ENCODE data around the gene ATPAF2.
"Not testable (repeated sequence)": the region's sequence is repeated elsewhere in the genome, so short reads cannot be mapped to it uniquely, and the experiment has no call there.

Gene ATPAF2

DNA sequence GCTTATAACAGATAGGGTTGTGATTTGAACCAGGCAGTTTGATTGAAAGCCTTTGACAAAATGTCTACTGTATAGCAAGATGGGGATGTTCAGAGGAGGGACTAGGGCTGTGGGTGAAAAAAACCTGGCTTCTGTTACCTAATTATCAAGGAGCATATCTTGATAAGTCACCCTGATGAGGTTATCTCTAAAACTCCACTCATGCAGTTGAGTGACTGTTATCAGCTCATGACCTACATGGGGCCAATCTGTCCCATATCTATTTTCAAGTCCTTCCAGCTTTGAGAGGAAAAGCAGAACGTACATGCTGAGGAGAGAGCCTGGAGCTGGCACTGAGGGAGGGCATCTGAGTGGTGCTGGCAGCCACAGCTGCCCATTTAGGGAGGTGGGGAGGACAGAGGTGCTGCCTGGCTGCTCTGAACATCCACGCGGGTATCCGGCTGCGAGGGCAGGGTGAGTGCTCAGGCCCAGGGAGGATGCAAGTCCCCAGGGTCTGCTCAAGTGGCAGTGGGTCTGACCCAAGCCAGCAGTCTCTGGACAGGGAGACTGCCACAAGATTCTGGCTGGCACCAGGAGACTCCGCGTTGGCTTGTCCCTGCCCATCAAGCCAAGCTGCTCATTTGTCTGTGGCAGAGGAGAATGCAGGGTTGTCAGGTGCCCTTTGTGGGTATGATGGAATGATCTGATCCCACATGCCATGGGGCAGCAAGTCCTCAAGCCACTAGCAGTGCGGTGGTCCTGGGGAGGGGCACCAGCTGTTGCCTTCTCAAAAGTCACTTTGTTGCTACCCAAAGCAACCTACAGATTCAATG is 29.2 kb downstream of the ATPAF2 start:
- DNase-seq (ENCODE audit: low read depth in 2 of 2): no peak

DNA sequence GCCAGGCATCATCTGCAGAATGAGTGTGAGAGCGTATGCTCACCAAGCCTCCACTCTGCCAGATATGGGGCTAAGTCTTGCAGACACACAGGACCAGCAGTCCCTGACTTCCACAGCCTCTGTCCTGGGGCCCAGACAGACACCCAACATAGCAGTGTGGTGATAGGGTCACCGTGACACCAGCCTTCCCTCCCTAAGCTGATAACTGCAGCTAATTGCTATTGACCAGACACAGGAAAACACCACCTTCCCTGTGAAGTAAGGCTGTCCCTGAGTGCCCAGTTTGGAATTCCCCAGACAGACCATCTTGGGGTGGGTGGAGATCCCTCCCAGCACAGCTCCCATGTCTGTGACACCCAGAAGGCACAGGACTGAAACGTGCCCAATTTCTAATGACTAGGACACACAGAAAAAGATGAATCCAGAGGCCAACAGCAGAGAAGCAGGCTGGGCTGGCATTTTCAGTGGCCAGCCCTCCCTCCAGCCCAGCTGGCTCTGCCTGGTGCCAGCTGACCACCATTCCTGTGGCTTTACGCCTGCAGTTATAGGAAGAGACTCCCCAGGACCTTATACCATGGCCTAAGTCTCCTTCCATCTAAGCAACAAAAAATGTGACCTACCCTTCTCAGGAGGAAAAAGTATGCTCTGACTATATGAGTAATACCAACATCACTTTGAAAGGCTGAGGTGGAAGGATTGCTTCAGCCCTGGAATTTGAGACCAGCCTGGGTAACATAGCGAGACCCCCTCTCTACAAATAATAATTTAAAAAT is 30.3 kb downstream of the ATPAF2 start:
- DNase-seq (ENCODE audit: low read depth in 2 of 2): no peak

DNA sequence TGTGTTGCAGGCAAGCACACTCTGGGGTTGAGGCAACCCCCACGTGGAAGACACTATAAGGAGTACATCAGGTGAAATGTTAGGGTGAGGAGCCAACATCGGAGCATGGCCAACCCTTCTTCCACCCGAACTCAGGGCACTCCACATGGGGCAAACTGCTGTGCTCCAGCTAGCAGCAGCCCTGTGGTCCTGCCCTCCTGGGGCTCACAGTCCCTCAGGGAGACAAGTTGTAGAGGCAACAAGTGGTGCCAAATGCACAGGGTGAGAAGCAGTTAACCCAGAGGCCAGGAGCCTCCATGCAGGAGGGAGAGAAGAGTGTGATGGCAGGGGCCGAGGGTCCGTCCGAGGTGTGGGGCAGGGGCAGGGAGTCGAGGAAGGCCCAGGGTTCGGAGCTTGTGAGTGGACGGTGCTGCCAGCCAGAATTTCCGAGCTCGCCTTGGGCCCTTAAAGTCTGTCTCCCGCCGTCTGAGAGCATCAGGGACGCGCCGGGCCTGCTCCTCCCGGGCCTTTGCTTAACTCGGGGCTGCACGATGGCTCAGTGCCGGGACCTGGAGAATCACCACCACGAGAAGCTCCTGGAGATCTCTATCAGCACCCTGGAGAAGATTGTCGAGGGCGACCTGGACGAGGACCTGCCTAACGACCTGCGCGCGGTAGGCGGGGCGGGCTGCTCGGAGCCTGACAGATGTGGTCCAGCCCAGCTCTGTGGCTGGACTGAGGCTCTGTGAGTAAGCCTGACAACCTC is 32.3 kb downstream of the ATPAF2 start:
- no peak for DNase-seq (ENCODE audit: low read depth in 2 of 2)

DNA sequence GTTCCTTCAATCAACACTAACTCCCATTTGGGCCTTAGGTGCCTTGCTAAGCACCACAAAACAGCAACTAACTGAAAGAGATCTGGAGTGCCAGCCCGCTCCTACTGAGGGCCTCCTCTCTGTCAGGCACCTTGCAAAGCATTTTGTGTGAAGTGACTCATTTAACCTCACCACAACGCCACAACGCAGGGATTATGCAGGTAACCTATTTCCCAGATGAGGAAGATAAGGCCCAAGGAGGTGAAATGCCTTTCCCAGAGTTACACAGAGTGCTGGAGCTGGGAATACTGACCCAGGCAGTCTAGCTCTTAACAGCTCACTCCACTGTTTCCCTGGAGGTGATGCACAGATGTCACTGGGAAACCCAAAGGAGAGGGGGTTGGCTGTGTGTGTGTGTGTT is 33.5 kb downstream of the ATPAF2 start:
- DNase-seq (ENCODE audit: low read depth in 2 of 2): no peak

DNA sequence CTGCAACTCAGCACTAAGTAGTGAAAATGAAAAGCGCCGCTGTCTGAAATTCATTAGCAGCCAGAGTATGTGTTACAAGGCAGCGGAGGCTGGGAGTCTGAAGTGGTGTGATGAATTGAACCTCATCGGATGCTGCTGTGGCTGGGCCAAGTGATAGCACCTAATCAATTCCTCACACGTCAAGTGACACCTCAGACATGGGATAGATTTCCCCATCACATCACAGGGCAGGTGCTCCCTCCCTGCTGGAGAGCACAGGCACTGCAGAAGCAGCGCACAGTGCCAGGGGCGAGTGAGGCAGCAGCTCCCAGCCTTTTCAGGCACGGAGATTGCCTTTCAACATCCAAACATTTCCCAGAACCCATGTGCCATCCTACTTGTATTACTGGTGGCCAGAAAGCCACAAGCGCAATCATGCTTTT is 34.1 kb downstream of the ATPAF2 start:
- DNase-seq (ENCODE audit: low read depth in 2 of 2): no peak

DNA sequence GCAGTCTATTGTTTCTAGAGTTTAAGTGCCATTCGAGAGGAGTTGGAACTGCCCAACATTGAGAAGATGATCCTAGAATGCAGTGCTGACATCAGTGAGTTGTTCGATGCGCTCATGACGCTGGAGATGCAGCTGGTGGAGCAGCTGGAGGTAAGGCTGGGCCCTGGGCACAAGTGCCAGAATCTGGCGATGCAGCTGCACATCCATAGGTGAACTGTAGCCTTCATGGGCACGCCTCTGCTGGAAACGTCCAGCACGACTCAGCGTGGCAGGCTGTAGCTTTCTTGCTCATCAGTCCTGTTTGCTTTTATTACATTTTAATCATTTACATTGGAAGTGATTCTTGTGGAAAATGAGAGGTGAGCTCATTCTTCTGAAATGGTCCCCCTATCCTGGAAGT is 34.6 kb downstream of the ATPAF2 start:
- DNase-seq (ENCODE audit: low read depth in 2 of 2): no peak

DNA sequence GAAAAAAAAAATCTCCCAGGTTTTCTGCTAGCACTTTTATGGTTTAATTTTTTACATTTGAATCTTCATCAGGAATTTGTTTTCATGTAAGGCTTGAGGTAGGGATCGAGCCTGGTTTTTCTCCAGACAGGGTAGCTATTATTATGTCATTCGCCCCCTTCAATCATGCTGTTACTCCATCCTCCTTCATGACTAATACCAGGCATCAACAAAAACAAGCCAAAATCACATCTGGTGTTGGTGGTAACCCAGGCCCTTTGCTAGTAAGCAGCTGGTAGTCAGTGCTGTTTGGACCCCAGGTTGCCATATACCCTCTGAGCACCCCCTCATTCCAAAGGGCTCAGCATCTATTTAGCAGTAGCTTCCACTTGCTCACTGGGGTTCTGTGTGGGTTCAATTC is 36.8 kb downstream of the ATPAF2 start:
- DNase-seq (ENCODE audit: low read depth in 2 of 2): no peak

DNA sequence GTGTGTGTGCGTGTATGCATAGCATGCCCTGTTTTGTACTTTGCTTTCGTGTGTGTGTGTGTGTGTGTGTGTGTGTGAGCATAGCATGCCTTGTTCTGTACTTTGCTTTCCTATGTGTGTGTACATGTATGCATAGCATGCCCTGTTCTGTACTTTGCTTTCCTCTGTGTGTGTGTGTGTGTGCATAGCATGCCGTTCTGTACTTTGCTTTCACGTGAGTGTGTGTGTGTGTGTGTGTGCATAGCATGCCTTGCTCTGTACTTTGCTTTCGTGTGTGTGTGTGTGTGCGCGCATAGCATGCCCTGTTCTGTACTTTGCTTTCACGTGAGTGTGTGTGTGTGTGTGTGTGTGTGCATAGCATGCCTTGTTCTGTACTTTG is 38.9 kb downstream of the ATPAF2 start:
- no peak for DNase-seq (ENCODE audit: low read depth in 2 of 2)

DNA sequence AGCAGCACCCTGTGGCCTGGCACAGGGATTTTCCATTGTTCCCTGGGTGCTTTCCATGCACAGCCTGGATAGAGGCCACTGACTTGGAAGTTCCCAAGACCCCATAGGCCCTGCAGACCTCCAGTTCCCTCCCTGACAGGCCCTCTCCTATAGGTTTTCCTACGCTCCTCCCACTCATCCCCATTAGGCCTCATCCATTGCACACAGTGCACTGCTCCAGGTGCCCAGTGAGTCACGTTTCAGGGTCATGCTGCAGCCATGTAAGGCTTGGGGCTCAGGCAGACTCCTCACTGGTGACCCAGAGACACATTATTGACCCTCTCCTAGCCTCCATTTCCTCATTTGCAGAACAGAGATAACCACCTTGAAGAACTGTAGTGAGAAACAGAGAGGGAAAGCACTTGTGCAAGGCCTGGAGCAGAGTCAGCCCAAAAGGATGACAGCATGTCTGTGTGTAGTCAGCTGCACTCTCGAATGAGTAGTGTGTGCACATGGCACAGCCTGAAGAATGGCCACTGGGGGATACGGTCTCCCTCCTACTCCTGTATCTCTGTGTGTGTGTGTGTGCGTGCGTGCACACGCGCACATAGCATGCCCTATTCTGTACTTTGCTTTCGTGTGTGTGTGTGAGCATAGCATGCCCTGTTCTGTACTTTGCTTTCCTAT is 39.5 kb downstream of the ATPAF2 start:
- no peak for DNase-seq (ENCODE audit: low read depth in 2 of 2)

DNA sequence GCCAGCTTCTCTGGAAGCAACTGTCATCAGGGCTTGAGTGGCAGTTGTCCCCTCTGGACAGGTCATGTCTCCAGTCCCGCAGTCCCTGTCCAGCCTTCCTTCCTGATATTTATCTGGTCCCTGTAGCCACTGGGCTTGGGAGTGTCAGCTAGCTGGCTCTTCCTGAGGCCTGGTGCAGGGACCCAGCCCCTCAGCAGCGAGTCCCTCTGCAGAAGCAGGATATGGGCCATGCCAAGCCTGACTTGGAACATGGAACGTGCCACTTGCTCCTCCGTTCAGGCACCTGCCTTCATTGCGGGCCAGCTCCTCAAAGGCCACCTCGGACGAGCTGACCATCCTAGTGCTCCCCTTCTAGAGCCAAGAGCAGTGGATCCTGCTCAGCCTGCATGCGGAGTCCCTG is 40.0 kb downstream of the ATPAF2 start:
- DNase-seq (ENCODE audit: low read depth in 2 of 2): no peak

DNA sequence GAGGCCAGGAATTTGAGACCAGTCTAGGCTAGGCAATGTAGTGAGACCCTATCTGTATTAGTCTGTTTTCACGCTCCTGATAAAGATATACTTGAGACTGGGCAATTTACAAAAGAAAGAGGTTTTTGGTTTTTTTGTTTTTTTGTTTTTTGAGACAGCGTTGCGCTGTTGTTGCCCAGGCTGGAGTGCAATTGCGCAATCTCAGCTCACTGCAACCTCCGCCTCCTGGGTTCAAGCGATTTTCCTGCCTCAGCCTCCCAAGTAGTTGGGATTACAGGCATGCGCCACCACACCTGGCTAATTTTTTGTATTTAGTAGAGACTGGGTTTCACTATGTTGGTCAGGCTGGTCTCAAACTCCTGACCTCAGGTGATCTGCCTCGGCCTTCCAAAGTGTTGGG is 43.1 kb downstream of the ATPAF2 start:
- not testable (repeated sequence) for DNase-seq (ENCODE audit: low read depth in 2 of 2)

DNA sequence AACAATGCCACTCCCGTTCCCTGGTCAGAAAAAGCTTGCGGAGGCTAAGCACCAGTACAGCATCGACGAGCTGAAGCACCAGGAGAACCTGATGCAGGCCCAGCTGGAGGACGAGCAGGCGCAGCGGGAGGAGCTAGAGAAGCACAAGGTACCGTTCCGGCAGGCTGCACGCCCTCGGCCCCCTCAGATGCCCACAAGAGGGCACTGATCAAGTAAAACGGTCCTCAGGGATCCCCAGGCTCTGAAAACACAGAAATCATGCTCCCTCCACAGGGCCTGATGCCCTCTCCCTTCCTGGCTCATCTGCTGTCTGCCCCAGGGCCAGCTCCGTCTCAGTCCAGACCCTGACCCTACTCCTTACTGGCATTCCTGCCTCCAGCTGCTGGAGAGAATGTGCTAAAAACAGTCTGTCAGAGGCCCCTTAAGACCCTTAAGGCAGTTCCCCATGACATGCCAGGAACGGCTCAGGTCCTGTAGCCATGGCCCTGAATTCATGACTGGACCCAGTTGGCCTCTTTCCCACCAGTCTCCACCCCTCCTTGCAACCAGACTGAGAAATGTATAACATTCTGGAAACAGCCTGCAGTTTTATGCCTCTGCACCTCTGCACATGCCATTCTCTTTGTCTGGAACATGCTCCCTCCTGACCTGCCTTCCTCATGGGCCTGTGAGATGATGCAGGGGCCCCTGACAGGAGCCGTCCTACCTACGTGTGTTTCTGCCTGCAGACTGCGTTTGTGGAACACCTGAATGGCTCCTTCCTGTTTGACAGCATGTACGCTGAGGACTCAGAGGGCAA is 44.5 kb downstream of the ATPAF2 start:
- DNase-seq (ENCODE audit: low read depth in 2 of 2): peak; percentile 5 to 6

DNA sequence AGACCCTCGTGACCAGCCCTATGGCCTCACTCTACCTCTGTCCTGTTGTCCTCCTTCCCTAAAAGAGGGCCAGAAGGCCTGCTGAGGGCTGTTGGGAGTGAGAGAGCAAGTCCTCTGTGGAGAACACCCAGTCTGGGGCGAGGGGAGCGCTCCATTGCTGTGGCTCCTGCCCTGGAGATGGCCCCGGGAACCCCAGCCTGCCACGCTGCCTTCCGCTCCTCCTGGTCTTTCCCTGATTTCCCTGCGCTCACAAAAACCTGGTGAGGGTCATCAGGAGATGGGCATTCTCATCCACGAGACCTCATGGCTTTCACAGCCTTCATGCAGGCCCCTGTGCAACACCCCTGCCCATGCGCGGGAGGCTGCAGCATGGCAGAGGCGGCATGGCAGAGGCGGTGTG is 45.1 kb downstream of the ATPAF2 start:
- no peak for DNase-seq (ENCODE audit: low read depth in 2 of 2)

DNA sequence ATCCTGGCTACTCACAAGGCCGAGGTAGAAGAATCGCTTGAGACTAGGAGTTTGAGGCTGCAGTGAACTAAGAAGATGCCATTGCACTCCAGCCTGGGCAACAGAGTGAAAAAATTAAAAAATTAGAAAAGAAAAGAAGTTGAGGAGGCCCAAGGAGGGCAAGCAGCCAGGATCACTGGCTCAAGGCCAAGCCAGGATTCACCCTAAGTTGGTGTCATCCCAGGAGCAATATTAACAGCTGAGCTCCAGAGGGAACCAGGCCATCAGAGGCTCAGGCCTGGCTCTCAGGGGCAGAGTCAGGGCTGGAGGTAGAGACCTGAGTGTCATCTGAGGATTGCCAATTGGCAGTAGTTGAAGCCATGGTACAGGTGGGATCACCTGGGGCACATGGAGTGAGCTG is 45.6 kb downstream of the ATPAF2 start:
- DNase-seq (ENCODE audit: low read depth in 2 of 2): no peak

DNA sequence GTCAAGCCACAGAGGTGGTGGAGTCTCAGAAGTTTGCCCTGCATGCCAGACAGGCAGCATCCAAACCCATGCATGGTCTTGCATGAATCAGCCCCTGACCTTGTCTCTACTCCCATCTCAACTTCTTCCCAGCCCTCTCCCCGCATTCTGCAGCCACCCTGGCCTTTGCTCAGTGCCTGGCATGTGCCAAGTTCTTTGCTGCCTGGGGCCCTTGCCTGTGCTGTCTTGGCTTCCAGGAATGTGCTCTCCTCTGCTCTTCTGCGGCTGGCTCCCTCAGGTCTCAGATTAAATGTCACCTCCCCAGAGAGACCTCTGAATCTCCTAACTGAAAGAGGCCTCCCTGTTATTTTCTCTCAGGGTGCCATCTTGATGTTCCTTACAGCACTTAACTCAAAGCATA is 48.7 kb downstream of the ATPAF2 start:
- no peak for DNase-seq (ENCODE audit: low read depth in 2 of 2)

DNA sequence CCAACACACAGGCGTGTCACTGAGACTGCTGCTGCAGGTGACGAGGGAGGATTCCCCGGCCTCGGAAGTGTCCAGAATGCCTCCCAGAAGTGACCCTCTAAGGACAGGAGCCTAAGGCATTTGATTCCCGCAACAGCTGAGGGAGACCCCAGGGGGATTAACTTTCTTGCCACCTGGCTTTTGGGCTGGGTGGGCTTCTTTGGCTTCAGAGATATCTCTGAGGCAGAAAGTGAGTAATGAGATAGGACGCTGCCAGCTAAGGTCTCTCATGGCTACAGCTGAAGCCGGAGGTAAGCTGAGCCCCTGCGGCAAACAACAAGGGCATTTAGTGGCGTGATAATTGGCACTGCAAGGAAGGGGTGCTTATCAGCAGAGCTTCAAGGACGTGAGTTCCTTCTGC is 49.4 kb downstream of the ATPAF2 start:
- no peak for DNase-seq (ENCODE audit: low read depth in 2 of 2)

DNA sequence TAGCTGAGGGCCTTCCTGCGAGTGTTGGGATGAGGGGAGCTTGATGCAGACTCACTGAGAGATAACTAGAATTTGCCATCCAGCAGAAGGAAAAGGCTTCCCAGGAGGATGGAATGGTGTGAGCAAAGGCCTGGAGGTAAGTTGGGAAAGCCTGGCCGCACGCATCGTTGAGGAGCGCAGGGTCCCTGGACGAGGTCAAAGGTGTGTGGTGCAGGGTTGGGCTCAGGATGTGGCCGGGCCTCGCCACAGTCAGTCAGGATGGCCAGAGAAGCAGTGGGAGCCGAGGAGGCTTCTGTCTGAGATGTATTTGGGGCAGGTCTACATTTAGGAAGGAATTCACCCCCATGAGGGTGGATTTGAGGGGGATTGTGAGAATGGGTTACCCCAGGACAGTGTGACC is 49.9 kb downstream of the ATPAF2 start:
- DNase-seq (ENCODE audit: low read depth in 2 of 2): no peak

DNA sequence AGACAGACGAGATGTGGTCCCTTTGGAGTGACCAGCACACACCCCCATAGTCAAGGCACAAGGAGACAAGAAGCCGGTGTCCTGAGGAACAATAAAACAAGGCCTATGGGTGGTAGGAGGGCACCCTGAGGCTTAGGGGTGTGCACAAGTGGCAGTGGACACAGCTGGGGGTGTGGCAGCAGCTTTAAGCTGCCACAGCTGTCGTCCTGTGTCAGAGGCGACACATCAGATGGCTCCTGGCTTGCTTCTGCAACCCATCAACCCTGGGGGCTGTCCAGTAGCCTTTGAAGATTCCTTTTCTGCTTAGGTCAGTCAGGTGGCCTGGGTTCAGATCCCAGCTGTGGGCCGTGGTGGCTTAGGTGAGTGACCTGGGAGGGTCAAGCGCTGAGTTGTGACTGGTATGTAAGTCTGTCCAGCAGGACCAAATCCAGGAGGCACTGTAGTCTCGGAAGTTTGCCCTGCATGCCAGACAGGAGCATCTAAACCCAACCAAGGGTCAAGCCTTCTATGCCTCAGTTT is 50.5 kb downstream of the ATPAF2 start:
- DNase-seq (ENCODE audit: low read depth in 2 of 2): no peak

DNA sequence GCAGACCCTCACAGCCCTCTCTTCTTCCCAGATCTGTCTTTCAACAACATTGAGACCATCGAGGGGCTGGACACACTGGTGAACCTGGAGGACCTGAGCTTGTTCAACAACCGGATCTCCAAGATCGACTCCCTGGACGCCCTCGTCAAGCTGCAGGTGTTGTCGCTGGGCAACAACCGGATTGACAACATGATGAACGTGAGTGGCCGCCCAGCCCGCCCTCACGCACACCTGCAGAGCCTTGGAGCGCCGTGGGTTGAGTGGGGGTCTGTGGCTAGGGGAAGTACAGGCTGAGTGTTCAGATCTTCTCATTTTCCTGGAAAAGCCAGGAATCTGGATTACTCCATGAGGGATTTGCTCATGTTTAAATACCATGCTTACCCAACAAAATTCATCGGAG is 51.1 kb downstream of the ATPAF2 start:
- DNase-seq (ENCODE audit: low read depth in 2 of 2): no peak

DNA sequence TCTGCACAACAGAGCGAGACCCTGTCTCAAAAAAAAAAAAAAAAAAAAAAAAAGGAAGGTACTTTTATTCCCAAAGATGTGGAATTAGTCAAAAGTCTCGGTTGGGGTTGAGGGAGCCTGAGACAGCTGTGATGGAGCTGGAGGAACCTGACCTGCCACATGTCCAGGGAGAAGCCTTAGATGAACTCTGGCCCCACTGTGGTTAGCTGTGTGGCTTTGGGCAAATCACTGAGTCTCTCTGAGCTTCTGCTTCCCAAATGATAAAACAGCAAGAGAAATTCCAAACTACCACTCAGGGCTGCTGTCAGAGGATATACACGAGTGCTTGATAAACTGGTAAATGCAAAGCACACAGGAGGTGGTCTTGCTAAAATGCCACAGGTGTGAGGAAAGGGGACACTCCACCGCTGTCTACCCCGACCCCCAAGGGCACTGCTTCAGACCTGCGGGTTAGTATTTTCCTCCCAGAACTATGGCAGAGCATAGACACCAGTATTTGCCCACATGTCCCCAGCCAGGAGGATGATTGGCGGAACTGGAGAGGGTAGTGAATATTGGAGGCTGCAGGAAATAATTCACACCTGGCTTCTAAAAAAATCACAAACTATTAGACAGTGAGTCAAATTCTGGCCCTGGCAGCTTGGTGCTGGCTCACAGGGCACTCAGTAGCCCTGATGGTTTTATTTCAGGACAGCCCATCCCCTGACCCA is 51.6 kb downstream of the ATPAF2 start:
- DNase-seq (ENCODE audit: low read depth in 2 of 2): no peak
